GM18861 (cell line): Measurements from ENCODE around the gene EPS8L3.
"Not testable (repeated sequence)": the region's sequence is repeated elsewhere in the genome, so short reads cannot be mapped to it uniquely, and the experiment has no call there.

Experiments used
- ATAC-seq: cut with Tn5 transposase; IDR thresholded peaks from one replicate; pipeline ENCODE4 v1.9.1; 2021; ENCODE audit not compliant: unreplicated experiment

Gene EPS8L3

DNA sequence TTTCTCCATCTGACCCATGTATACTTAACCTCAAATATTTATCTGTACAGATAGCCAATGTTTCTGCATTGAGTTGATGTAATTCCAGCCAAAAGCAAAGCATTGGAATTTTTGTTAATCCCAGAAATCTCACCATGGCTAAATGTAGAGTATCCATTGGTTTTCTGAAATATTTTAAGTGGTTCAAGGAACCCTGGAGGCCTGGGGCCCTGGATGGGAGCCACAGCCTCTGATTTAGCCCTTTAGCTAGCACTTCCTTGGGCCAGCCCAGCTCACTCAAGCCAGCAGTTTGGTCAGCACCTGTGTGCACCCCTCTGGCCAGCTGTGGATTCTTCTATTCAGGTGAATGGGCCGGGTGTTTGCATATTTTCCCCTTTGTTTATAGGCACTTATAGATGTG is 18.8 kb upstream of the EPS8L3 start:
- ATAC-seq: no peak

DNA sequence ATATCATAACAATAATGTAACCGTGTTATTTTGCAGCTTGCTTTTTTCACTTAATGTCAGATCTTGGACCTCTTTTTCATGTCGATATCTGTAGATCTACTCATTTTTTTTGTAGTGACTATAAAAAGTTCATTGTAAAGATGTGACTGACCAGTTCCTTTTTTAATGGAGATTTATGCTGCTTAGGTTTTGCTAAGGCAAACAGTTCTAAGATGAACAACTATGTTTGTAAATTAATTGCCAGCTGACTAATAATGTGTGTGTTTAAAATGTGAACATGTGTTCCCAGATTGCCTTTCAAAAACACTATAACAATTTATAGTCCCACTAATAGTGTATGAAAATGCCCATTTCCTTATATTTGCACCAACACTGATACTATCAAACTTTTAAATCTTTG is 18.1 kb upstream of the EPS8L3 start:
- ATAC-seq: no peak

DNA sequence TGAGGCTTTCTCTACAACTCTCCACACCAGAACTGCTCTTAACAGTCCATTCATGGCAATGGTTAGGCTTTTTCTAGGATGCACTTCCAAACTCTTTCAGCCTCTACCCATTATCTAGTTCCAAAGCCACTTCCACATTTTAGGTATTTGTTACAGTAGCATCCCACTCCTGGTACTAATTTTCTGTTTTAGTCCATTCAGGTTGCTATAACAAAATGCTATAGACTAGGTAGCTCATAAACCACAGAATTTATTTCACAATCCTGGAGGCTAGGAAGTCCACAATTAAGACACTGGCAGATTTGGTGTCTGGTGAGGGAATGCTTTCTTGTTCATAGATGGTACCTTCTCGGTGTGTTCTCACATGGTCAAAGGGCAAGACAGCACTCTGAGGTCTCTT is 17.3 kb upstream of the EPS8L3 start:
- ATAC-seq: no peak

DNA sequence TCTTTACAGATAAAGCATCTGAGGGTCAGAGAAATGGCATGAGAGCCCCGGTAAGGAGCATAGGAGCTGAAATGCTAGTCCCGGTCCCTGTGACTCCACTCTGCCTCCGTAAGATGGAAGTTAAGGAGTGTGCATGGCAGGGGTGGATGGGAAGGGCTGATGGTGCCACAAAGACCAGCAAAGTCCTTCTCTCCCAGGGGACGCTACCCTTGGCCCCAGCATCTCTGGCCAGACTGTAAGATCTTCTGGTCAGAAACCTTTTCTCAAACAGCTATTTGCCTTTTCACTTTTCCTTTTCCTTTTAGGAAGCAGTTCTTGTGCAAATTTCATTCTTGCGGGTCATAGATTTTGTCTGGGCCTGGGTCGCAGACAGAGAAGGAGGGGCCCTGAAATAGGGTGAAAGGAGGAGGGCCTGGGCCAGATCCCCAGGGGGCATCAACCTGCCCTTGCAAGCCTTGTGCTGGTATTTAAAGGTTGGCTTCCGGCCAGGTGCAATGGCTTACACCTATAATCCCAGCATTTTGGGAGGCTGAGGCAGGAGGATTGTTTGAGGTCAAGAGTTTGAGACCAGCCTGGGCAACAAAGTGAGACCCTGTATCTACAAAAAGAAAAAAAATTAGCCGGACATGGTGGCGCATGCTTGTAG is 14.4 kb upstream of the EPS8L3 start:
- no peak for ATAC-seq

DNA sequence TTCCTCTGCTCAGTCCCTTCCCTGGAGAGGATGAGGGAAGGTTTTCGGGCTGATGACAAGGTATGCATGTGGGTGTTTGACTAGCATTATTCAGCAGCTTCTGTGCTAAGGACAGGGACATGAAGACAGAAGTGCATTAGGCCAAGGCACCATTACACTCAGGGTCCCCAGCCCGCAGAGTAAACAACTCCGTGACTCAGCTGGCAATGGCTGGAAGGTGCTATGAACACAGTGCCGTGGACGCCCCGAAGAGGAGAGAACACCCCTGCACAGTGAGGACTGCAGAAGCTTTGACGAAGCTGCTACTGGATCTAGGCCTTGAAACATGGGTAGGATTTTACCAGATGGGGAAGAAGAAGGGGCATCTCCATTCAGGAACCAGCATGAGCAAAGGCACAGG is 13.7 kb upstream of the EPS8L3 start:
- no peak for ATAC-seq

DNA sequence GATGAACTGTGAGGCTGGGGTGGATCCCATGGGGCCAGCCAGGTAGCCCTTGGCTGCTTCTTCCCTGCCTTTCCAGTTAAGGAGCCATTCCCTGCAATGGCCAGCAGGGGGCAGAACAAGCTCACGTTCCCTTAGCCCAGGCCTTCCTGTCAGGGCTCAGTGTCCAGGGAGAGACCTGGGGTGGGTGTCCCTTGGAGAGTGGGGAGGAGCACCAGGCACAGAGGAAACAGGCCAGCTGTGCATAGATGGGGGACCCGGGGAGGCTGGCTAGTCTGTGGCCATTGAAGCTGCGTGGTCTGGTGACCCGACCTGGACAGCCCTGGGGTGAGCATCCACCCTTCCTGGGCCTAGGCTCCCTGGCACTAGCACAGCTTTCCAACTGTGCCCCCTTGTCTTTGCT is 13.2 kb upstream of the EPS8L3 start:
- ATAC-seq: no peak

DNA sequence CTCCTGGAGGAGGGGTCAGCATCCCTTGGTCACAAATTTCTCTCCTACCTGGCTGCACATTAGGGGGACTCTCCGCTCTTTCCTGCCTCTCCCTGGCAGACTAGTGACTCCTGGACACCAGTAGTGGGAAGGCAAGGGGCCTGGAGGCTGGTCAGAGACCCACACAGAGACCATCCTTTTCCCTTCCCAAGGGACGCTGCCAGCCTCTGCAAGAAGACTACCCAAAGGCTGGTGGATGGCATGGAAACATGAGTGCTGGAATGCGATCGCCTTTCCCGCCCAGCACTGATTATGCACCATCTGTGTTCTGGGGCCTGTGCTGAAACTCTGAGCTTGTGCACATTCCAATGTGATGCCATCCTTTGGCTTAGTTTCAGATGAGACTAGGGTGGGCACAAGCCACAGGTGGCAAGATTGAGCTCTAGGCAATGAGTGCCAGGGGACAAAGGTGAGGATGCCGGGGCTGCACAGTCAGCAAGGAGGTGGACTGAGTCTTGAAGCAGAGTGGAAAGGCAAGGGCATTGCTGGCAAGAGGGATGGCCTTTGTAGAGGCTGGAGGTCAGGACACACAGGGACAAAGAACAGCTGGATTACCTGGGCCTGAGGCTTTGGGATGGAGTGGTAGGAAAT is 12.6 kb upstream of the EPS8L3 start:
- no peak for ATAC-seq

DNA sequence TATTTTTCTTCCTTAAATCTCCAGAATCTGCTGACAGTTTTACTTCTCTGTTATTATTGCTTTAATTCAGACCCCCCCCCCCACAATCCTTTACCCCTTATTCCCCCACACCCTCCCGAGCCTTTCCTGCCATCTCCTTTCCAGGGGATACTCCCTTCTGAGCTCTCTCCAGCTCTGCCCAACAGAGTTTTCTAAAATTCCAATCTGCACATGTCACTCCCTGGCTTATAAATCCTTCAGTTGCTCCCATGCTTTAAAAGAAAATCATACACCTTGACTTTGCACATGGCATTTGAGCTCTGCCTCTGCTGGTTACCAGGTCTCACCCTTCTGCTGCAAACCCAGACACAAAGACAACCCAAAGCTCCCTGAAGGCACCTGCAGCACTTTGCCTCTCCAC is 11.7 kb upstream of the EPS8L3 start:
- no peak for ATAC-seq

DNA sequence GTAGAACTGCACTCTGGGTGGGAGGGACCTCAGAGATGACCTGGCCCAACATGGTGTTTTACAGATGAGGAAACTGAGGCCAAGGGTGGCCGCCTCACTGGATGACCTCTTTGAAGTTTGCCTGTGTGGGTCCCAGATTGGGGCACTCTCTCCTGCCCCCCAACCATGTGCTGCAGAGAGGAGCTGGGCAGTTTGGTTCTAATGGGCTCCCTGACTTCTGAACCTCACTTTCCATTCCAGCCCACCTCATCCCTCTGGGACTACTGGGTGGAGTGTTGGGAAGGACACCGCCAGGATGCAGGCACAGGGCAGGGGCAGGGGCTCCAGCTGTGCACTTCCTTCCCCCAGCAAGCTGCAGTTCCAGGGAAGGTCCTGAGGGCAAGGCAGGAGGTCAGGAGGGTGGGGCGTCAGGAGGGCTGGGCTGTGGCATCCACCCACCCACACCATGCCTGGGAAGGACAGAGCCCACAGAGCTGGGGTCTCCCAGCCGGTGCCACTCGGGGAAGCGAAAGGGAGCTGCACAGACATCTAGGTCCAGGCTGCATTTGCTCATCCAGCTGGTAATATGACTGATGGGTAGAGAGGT is 10.3 kb upstream of the EPS8L3 start:
- ATAC-seq: no peak

DNA sequence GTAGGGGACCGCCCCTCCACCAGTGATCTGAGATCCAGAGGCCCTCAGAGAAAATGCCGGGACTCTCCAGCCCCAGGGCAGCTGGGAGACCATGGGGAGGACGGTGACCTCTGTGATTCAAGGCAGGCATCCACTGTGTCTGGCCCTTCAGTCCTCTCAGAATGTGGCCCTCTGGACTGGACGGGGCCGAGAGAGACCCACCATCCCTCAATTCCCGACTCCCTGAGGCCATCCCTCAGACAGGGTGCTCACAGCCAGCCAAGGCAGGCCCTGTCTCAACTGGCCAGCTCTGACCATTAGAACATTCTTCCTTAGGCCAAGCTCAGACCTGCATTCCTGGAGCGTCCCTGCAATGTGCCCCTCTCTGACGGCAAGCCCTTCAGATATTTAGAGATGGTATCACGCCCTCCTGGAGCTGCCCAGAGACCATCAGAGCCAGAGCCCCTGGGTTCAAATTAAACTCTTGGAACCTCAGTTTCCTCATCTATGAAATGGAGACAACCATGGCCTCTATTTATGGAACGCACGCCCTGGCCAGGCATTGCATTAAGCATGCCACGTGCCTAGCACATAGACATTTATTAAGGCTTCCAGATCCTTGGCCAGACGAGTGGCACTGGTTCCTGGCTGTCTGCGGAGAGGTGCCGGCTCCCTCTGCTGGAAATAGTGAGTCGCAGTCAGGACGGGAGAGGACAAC is 9.6 kb upstream of the EPS8L3 start:
- ATAC-seq: peak; percentile 62

DNA sequence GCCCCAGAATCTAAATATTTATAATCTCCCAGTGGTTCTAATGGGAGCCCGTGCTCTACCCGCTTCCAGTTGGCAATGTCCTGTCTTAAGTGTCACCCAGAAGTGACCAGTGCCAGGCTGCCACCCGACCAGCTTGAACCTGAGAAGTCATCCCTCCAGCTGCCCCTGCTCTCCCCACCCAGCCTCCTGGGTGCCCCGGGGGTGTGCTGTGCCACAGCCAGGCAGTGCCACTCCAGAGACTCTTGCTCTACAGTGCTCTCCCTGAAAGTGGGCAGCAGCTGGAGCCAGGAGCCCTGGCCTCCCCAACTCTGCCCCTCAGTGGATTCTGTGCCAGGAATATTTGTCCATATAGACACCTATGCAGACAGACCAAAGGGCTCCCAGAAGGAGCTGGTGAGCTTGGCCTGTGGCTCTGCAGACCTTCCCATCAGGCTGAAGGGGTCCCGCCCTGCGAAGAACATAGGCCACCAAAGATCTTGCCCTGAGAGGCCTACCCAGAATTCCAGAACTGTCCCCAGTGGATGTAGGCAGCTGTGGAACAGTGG is 9.0 kb upstream of the EPS8L3 start:
- ATAC-seq: no peak

DNA sequence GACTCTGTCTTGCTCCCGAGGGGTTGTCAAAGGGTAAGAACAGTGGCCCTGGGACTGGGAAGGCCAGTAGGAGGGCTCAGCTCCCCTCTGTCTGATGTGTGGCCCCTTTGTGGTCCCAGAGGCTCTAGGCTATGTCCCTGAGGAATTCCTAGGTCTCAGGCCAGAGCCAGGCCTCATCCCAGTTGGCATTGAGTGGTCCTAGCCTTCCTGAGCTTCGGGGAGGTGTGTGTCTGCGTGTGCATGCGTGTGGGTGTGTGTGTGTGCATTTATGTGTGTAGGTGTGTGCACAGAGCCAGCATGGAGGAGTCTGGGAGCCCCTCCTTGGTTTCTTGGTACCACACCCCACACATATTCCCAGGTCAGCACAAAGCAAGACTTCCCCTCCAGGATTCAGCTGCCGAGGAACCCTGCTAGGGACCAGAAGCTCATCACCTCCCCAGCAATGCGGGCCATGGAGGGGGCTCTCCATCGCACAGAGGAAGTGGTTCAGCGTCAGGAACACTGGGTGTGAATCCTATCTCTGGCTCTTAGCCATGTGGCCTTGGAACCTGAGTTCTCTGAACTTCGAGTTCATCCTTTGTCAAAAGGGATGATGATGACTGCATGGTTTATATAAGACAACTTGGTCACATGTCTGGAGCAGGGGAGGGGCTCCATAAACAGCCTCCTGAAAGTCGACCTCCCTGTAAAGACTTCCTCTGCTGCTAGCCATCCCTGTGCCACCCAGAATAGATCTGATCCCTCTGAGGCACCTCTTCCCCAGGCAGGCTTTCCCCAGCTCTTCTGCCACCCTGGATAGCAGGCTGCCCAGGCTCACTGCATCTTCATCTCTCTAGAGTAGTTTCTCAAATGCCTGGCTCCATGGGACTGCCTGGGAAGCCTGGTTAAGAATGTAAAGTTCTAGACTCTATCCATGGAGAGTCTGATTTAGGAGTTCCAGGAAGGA is 8.3 kb upstream of the EPS8L3 start:
- no peak for ATAC-seq

DNA sequence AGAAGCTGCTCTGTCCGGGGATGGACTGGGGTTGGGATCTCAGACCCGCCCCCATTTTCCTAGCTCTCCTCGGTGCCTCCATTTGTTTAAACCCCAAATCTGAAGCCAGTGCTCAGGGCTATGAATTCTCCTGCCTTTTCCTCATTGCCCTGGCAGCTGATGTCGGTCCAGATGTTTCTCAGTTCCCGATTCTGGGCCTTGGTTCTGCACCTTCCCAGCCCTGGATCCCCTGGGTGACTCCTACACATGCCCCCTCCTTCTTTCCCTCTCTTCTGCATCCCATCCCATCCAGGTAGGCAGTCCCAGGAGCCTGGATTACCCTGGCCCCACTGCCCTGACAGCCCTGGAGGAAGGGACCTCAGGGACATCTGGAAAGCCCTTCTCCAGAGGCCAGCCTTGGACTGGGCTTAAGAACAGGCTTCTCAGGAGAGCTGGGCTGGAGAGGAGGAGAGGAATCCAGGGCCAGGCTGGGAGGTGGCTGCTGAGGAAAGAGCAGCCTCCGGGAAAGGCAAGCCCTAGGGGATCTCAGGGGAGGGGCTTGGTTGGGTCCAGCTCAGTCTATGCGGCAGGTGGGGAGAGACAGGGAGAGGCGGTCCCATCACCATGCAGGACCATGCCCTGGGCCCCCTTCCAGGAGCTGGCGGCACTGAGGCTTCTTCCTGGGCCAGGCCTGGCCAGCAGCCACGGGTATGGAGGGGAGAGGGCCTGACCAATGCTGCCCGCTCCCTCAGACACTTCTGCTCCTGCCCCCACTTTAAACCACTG is 6.8 kb upstream of the EPS8L3 start:
- no peak for ATAC-seq

DNA sequence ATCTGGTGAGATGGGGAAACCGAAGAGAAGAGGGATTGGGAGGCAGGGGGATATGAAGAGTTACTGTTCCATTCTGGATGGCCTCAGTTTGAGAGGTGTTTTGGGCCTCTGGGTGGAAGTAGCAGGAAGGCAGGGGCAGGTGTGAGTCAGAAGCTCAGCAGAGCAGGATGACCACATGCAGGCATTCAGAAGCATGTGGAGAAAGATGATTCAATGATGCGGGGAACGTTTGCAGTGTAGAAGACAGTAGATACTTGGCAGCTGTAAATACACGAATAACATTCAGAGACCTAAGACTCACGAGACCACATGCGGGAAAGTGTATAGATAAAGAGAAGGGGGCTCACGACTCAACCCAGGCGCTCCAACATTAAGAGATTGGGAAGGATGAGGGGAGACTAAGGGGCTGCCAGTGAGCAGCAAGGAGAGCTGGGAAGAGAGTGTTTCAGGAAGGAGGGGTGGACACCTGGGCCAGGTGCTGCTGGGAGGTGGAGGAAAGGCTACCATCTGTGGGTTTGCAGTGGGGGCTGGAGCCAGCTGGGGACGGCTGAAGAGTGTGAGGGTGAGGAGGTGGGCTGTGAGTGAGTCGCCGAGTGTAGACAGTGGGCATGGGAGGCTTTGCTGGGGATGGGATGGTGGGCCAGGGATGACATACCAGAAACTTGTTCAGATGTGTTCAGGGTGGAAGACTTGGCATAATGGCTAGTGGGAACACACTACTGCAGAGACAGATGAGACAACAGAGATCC is 5.8 kb upstream of the EPS8L3 start:
- no peak for ATAC-seq

DNA sequence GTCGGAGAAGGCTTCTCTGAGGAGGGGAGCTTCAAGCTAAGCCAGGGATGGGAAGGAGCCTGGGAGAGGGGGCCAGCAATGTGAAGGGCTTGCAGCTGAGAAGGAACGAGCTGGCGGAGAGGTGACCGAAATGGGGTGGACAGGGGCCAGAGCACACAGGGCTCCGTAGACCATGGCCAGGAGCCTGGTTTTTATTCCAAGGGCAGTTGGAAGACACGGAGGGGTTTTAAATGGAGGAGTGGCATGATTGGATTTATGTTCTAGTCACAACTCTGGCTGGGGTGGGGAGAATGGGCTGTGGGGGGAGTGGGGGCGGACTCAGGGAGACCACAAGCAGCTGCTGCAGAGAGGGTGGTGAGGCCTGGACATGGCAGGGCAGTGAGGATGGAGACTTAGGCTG is 5.1 kb upstream of the EPS8L3 start:
- no peak for ATAC-seq

DNA sequence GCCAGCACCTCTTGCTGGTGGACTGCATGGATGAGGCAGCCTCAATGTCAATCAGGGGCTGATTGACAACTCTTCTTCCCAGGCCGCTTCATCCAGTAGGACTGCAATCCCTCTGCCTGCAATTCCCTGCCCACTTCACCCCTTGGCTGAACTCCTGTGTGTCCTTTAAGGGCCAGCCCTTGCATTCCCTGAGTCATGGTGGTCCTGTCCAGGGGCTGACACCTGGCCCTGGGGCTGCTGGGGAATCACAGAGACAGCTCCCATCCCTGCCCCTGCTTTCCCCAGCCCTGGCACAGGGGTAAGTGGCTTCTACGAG is 4.6 kb upstream of the EPS8L3 start:
- no peak for ATAC-seq

DNA sequence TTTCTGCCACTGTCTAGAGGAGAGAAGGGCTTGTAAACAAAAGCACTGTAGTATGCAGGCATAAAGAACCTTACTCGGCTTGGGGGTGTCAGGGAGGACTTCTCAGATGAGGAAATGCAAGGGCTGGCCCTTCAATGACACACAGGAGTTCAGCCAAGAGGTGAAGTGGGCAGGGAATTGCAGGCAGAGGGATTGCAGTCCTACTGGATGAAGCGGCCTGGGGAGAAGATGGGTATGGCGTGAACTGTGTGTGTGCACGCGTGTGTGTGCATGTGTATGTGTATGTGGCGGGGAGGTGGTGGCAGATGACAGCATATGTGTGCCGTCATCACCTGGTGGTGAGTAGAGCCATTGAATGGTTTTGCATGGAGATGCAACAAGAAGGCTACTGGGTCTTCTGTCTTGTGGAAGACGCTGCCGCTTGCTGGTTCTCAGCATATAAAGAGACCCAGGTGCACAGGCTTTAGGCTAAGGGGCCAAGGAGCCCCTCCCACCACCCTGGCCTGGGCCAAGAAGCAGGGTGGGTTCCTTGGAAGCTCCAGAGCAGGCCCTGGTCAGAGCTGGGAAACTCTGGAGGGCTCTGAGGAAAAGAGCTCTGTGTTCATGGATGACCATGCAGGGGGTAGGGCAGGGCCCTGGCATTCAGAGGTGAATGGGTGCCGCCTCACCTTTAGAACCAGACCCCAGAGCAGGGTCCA is 4.1 kb upstream of the EPS8L3 start:
- ATAC-seq: no peak

DNA sequence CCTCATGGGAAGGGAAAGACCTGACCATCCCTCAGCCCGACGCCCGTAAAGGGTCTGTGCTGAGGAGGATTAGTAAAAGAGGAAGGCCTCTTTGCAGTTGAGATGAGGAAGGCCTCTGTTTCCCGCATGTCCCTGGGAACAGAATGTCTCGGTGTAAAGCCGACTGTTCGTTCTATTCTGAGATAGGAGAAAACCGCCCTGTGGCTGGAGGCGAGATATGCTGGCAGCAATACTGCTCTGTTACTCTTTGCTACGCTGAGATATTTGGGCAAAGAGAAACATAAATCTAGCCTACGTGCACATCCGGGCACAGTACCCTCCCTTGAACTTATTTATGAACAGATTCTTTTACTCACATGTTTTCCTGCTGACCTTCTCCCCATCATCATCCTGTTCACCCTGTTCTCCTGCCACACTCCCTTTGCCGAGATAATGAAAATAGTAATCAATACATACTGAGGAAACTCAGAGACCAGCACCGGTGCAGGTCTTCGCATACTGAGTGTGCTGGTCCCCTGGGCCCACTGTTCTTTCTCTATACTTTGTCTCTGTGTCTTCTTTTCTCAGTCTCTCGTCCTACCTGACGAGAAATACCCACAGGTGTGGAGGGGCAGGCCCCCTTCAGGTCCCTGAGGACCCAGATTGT is 3.4 kb upstream of the EPS8L3 start:
- ATAC-seq: not testable (repeated sequence)
